Measurements from ENCODE around the gene RNF213.

GRCh38 chr17:80267391-80267790 is 6.7 kb downstream of the RNF213 start:
- TF ChIP-seq CTCF (IDR thresholded peaks at IDR 0.05 in 8 of 11, conservative IDR thresholded peaks at IDR 0.05 in 3 of 11): no peak
- no peak for TF ChIP-seq POLR2A (IDR thresholded peaks at IDR 0.05)
